PC-3 (cell line): ENCODE data around the gene ICAM2. TPM values are rescaled to one million over a fixed set of nuclear protein-coding genes. Genes with fewer than 3 reads are reported as not detected.

Experiments
- ATAC-seq: fragments of 200-7000 bp; cut with Tn5 transposase; 2 replicates; pipeline ENCODE4 v1.9.1; 2020; ENCODE audit warnings: mild to moderate bottlenecking, moderate library complexity
- BruUV-seq: library from RNA; stranded (reverse); fragments of 400-500 nt; replicated peaks from 2 replicates; lab custom pipeline; 2021; lab: Mats Ljungman, UMichigan
- CTCF ChIA-PET: fragments of 300-600 bp; sonication (Branson Sonifier 250); formaldehyde crosslinking; loops from one replicate; lab custom pipeline; 2022; ENCODE audit warnings: antibody characterized with exemption; lab: Charles Lee
- POLR2A ChIA-PET: fragments of 300-600 bp; sonication (Branson Sonifier 250); formaldehyde crosslinking; loops from one replicate; lab custom pipeline; 2022; ENCODE audit warnings: antibody characterized with exemption; ENCODE audit not compliant: unreplicated experiment; lab: Charles Lee
- DNase-seq: peaks from one replicate; pipeline ENCODE4 v3.0.0-alpha.2; 2015
- H2AFZ ChIP-seq: fragments of 300-600 bp; sonication (generic); 2 replicates; pipeline ENCODE4 v1.6.0; 2016; ENCODE audit warnings: antibody characterized with exemption, low read length
- H3F3A ChIP-seq: fragments of 300-600 bp; sonication (generic); one replicate; pipeline ENCODE4 v1.6.0; 2017; ENCODE audit warnings: antibody characterized with exemption, low read length, control low read depth, mild to moderate bottlenecking; ENCODE audit not compliant: unreplicated experiment
- H3K27ac ChIP-seq: fragments of 300-600 bp; sonication (generic); 2 replicates; pipeline ENCODE4 v1.5.1; 2016; ENCODE audit warnings: mild to moderate bottlenecking, low read length
- H3K27me3 ChIP-seq: fragments of 300-600 bp; sonication (generic); 2 replicates; pipeline ENCODE4 v1.6.1; 2016; ENCODE audit warnings: low read length, mixed read lengths
- H3K36me3 ChIP-seq: fragments of 300-600 bp; sonication (generic); 2 replicates; pipeline ENCODE4 v1.6.1; 2016; ENCODE audit warnings: low read depth, mixed run types, low read length, mixed read lengths
- H3K4me1 ChIP-seq: fragments of 300-600 bp; sonication (generic); 2 replicates; pipeline ENCODE4 v1.5.1; 2016; ENCODE audit warnings: low read length; ENCODE audit not compliant: insufficient read depth
- H3K4me2 ChIP-seq: fragments of 300-600 bp; sonication (generic); 2 replicates; pipeline ENCODE4 v1.6.0; 2016; ENCODE audit warnings: low read length
- H3K4me3 ChIP-seq: fragments of 300-600 bp; sonication (generic); 2 replicates; pipeline ENCODE4 v1.5.1; 2016; ENCODE audit warnings: mild to moderate bottlenecking, low read length, mixed read lengths
- H3K79me2 ChIP-seq: fragments of 300-600 bp; sonication (generic); 2 replicates; pipeline ENCODE4 v1.6.1; 2017; ENCODE audit warnings: low read length, mixed read lengths
- H3K9ac ChIP-seq: fragments of 300-600 bp; sonication (generic); 2 replicates; pipeline ENCODE4 v1.6.0; 2016; ENCODE audit warnings: mild to moderate bottlenecking, low read length
- H3K9me2 ChIP-seq: fragments of 300-600 bp; sonication (generic); replicated peaks from 2 replicates; pipeline ENCODE4 v1.6.1; 2016; ENCODE audit warnings: mixed run types, low read length, mixed read lengths
- H3K9me3 ChIP-seq: fragments of 300-600 bp; sonication (generic); 2 replicates; pipeline ENCODE4 v1.6.1; 2016; ENCODE audit warnings: low read length, mixed read lengths
- H4K20me1 ChIP-seq: fragments of 300-600 bp; sonication (generic); 2 replicates; pipeline ENCODE4 v1.6.1; 2016; ENCODE audit warnings: low read length, mixed read lengths
- EZH2 ChIP-seq: fragments of 300-600 bp; sonication (generic); IDR thresholded peaks from one replicate; pipeline ENCODE4 v1.6.1; 2017; ENCODE audit warnings: antibody characterized with exemption, mild to moderate bottlenecking, low read length; ENCODE audit not compliant: unreplicated experiment
- EZH2phosphoT487 ChIP-seq: fragments of 300-600 bp; sonication (generic); IDR thresholded peaks from 2 replicates; pipeline ENCODE4 v1.6.1; 2018; ENCODE audit warnings: mild to moderate bottlenecking, antibody characterized with exemption, low read length, borderline replicate concordance
- intact Hi-C: fragments of 100-400 bp; cut with micrococcal nuclease; formaldehyde crosslinking; loops from 2 replicates; pipeline ENCODE4 v1.9.0; 2023
- total RNA-seq: library from RNA; depleted of rRNA; stranded (reverse); fragments of >200 nt; gene quantifications from 2 replicates; pipeline ENCODE4 v1.2.3, GENCODE V29; 2014
- TF ChIP-seq, protein P1 (sequence below): fragments of 300-600 bp; sonication (generic); conservative IDR thresholded peaks from 2 replicates; pipeline ENCODE4 v1.5.1; 2017; ENCODE audit warnings: antibody characterized with exemption, low read depth, mild to moderate bottlenecking, low read length

ICAM2 gene
- total RNA-seq, 1 experiment from 2014 or later, result not detected

GRCh38 chr17:64042700-64043485 lies 22.5 kb upstream of the ICAM2 start:
- H3K4me1 ChIP-seq, result no peaks in the 10 kb centered on the region
- H4K20me1 ChIP-seq, result no peaks in the 10 kb centered on the region
- no peak overlapping the region for H3K4me2 ChIP-seq
- intact Hi-C loops, result no loop called here
- ATAC-seq (no peak), DNase-seq (no peak)
- no TSS peak for BruUV-seq
- H3K9ac ChIP-seq, result no peak overlapping the region
- POLR2A ChIA-PET, result interaction anchor here (0.9 kb wide), 1 partner anchor 87 kb away, joined by 3 read pairs; no protein-coding TSS in a partner anchor
- peaks cover 7% of the 10 kb centered on the region; the same call in 1 of the 2 replicates for H3K36me3 ChIP-seq
- H2AFZ ChIP-seq, result no peak overlapping the region
- H3K9me3 ChIP-seq, result no peaks in the 10 kb centered on the region
- no peaks in the 10 kb centered on the region for H3K79me2 ChIP-seq
- no peak overlapping the region for H3K4me3 ChIP-seq
- H3K27me3 ChIP-seq, result no peaks in the 10 kb centered on the region
- H3F3A ChIP-seq, result no peaks in the 10 kb centered on the region
- TF ChIP-seq EZH2 (no peak), EZH2phosphoT487 (no peak)
- TF ChIP-seq, protein P1, sequence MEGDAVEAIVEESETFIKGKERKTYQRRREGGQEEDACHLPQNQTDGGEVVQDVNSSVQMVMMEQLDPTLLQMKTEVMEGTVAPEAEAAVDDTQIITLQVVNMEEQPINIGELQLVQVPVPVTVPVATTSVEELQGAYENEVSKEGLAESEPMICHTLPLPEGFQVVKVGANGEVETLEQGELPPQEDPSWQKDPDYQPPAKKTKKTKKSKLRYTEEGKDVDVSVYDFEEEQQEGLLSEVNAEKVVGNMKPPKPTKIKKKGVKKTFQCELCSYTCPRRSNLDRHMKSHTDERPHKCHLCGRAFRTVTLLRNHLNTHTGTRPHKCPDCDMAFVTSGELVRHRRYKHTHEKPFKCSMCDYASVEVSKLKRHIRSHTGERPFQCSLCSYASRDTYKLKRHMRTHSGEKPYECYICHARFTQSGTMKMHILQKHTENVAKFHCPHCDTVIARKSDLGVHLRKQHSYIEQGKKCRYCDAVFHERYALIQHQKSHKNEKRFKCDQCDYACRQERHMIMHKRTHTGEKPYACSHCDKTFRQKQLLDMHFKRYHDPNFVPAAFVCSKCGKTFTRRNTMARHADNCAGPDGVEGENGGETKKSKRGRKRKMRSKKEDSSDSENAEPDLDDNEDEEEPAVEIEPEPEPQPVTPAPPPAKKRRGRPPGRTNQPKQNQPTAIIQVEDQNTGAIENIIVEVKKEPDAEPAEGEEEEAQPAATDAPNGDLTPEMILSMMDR, result no peak
- H3K27ac ChIP-seq, result no peak overlapping the region
- H3K9me2 ChIP-seq, result no peaks in the 10 kb centered on the region
- CTCF ChIA-PET, result interaction anchor here (0.8 to 1.0 kb wide), 1 partner anchor 91 kb away, joined by 3 to 4 read pairs; no protein-coding TSS in a partner anchor

DNA sequence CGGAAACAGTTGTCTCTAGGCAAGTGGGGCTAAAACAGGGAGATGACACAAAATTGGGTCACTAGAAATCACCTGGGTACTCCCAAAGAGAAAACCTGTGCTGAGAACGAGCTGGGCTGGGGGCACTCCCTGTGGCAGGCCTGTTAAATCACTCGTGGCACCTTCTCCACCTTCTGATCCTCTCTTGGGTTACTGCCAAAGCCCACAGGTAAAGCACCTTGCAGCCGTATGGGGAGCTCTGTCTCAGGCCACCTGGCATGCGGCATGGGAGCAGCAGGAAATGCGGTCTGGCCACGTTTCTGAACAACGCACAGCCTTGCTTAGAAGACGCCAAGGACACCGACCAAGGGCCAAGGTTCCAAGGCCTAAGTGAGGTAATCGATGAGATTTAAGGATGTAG lies 21.5 kb upstream of the ICAM2 start:
- no peak overlapping the region for H3K4me3 ChIP-seq
- CTCF ChIA-PET, result no interaction called here

More for the DNA sequence above, 21.5 kb upstream of the ICAM2 start:
- POLR2A ChIA-PET, result interaction anchor here (0.9 kb wide), 1 partner anchor 88 kb away, joined by 3 read pairs; no protein-coding TSS in a partner anchor
- H3K79me2 ChIP-seq, result no peaks in the 10 kb centered on the region
- H3K36me3 ChIP-seq, result peaks cover 7% of the 10 kb centered on the region; the same call in 1 of the 2 replicates
- H4K20me1 ChIP-seq, result no peaks in the 10 kb centered on the region
- no peaks in the 10 kb centered on the region for H3K9me3 ChIP-seq
- H3K4me1 ChIP-seq, result no peaks in the 10 kb centered on the region
- no peak overlapping the region for H3K27ac ChIP-seq
- H3K9me2 ChIP-seq, result no peaks in the 10 kb centered on the region
- no peak overlapping the region for H2AFZ ChIP-seq
- TF ChIP-seq, protein P1, result no peak
- no peak for TF ChIP-seq EZH2phosphoT487
- TF ChIP-seq EZH2, result no peak
- BruUV-seq, result no TSS peak
- no peak overlapping the region for H3K9ac ChIP-seq
- H3F3A ChIP-seq, result no peaks in the 10 kb centered on the region
- intact Hi-C loops, result no loop called here
- no peak for DNase-seq
- H3K4me2 ChIP-seq, result no peak overlapping the region
- H3K27me3 ChIP-seq, result no peaks in the 10 kb centered on the region
- ATAC-seq, result no peak
